B cell (primary cell): ENCODE data around the gene RSPRY1. TPM values are rescaled to one million over a fixed set of nuclear protein-coding genes. Genes with fewer than 3 reads are reported as not detected.

Experiments
- ATAC-seq: fragments of 200-7000 bp; cut with Tn5 transposase; one replicate; pipeline ENCODE4 v1.10.0; 2021; ENCODE audit warnings: low read depth, mild to moderate bottlenecking, moderate number of reproducible peaks, moderate library complexity
- CTCF ChIA-PET: fragments of 350-600 bp; sonication (Branson Sonifier 250); formaldehyde crosslinking; loops from one replicate; lab custom pipeline; 2021; ENCODE audit warnings: antibody characterized with exemption, inconsistent platforms; lab: Charles Lee
- POLR2A ChIA-PET: fragments of 350-600 bp; sonication (Branson Sonifier 250); formaldehyde crosslinking; loops from one replicate; lab custom pipeline; 2021; ENCODE audit warnings: antibody characterized with exemption; lab: Charles Lee
- DNase-seq: peaks from one replicate; pipeline ENCODE4 v3.0.0; 2013
- H2AFZ ChIP-seq: 2 replicates; pipeline ENCODE4 v1.6.1; 2012; ENCODE audit warnings: mild to moderate bottlenecking, low read depth, low read length; ENCODE audit not compliant: insufficient read depth, poor library complexity, severe bottlenecking
- H3K27ac ChIP-seq, 2 donors: 1 replicate in 1 of 2; 2 replicates in 1 of 2; pipeline ENCODE4 v1.5.1; 2012 to 2013; ENCODE audit warnings: low read length in 2 of 2, mild to moderate bottlenecking in 2 of 2, moderate library complexity in 1 of 2
- H3K27me3 ChIP-seq, 4 experiments: fragments of 200-600 bp in 1 of 4; sonication (generic) in 1 of 4; replicated peaks in 1 of 4; 1 replicate in 2 of 4; 2 replicates in 2 of 4; pipeline versions ENCODE4 v1.6.1 to v1.7.0; 2013 to 2016; ENCODE audit warnings: low read length in 3 of 4, mild to moderate bottlenecking in 2 of 4, mixed read lengths in 1 of 4, moderate library complexity in 1 of 4; ENCODE audit not compliant: insufficient read depth in 4 of 4, control insufficient read depth in 3 of 4; ENCODE audit errors: control extremely low read depth in 1 of 4
- H3K36me3 ChIP-seq, 2 experiments: replicated peaks in 1 of 2; 1 replicate in 1 of 2; 2 replicates in 1 of 2; pipeline versions ENCODE4 v1.6.1 to v1.7.1; 2013; ENCODE audit warnings: low read length in 1 of 2; ENCODE audit not compliant: insufficient read depth in 2 of 2, control insufficient read depth in 1 of 2; ENCODE audit errors: control extremely low read depth in 1 of 2, extremely low read depth in 1 of 2
- H3K4me1 ChIP-seq, 2 donors: fragments of 200-600 bp in 1 of 2; sonication (generic) in 1 of 2; 1 replicate in 1 of 2; 2 replicates in 1 of 2; pipeline versions ENCODE4 v1.5.1 to v1.6.1; 2013 to 2017; ENCODE audit warnings: low read length in 2 of 2; ENCODE audit not compliant: control insufficient read depth in 2 of 2, insufficient read depth in 2 of 2
- H3K4me2 ChIP-seq: replicated peaks from 2 replicates; pipeline ENCODE3; 2012; ENCODE audit warnings: mild to moderate bottlenecking, low read depth, low read length; ENCODE audit not compliant: poor library complexity, severe bottlenecking
- H3K4me3 ChIP-seq, 5 experiments: fragments of 200-600 bp in 1 of 5; sonication (generic) in 1 of 5; 1 replicate in 3 of 5; 2 replicates in 2 of 5; pipeline versions ENCODE4 v1.5.1 to v1.7.0; 2011 to 2016; ENCODE audit warnings: low read length in 4 of 5, mild to moderate bottlenecking in 4 of 5, low read depth in 2 of 5, control low read depth in 1 of 5, moderate library complexity in 1 of 5; ENCODE audit not compliant: insufficient read depth in 1 of 5; ENCODE audit errors: control extremely low read depth in 1 of 5, extremely low read depth in 1 of 5
- H3K79me2 ChIP-seq: fragments of 200-600 bp; sonication (generic); one replicate; pipeline ENCODE4 v1.6.0; 2016; ENCODE audit warnings: low read length; ENCODE audit not compliant: control insufficient read depth, insufficient read depth
- H3K9ac ChIP-seq: fragments of 200-600 bp; sonication (generic); 2 replicates; pipeline ENCODE4 v1.6.1; 2017; ENCODE audit warnings: mild to moderate bottlenecking, low read length, moderate library complexity
- H3K9me3 ChIP-seq, 3 donors: one replicate each; pipeline versions ENCODE4 v1.6.1 to v1.7.1; 2013; ENCODE audit warnings: low read length in 2 of 3; ENCODE audit not compliant: control insufficient read depth in 2 of 3, insufficient read depth in 1 of 3; ENCODE audit errors: control extremely low read depth in 1 of 3
- H4K20me1 ChIP-seq: 2 replicates; pipeline ENCODE4 v1.6.0; 2012; ENCODE audit warnings: mild to moderate bottlenecking, low read length; ENCODE audit not compliant: insufficient read depth, control insufficient read depth, poor library complexity, severe bottlenecking
- H3K27ac Mint-ChIP-seq: one replicate; pipeline ENCODE4 v1.8.0; 2021; ENCODE audit warnings: mixed read lengths
- H3K27me3 Mint-ChIP-seq: one replicate; pipeline ENCODE4 v1.8.0; 2021; ENCODE audit warnings: mixed read lengths
- H3K4me1 Mint-ChIP-seq: one replicate; pipeline ENCODE4 v1.8.0; 2021; ENCODE audit warnings: mixed read lengths
- H3K4me3 Mint-ChIP-seq: one replicate; pipeline ENCODE4 v1.8.0; 2021; ENCODE audit warnings: mixed read lengths
- H3K9me3 Mint-ChIP-seq: one replicate; pipeline ENCODE4 v1.8.0; 2022; ENCODE audit warnings: mixed read lengths; ENCODE audit not compliant: insufficient read depth
- EZH2 ChIP-seq: IDR thresholded peaks from 2 replicates; pipeline ENCODE4 v1.6.1; 2012; ENCODE audit warnings: borderline replicate concordance, low read depth, mild to moderate bottlenecking, moderate library complexity, low read length; ENCODE audit not compliant: insufficient read depth, poor library complexity, severe bottlenecking
- WGBS: methylation state at CpG from one replicate; pipeline ENCODE4 v1.1.5; 2013; ENCODE audit warnings: missing lambda C conversion rate; ENCODE audit not compliant: insufficient coverage; 5-methylcytosine and 5-hydroxymethylcytosine counted together
- intact Hi-C: fragments of 100-400 bp; cut with micrococcal nuclease; formaldehyde crosslinking; loops from one replicate; pipeline ENCODE4 v1.10.0; 2022
- polyA plus RNA-seq: library from polyadenylated mRNA; depleted of rRNA; stranded (reverse); fragments of >200 nt; gene quantifications from 2 replicates; pipeline ENCODE4 v1.2.3, GENCODE V29; 2012
- total RNA-seq, 2 donors: library from RNA; stranded (reverse); fragments of 120-200 nt in 1 of 2; gene quantifications; 1 replicate in 1 of 2; 2 replicates in 1 of 2; pipeline versions ENCODE4 v1.2.3 to v1.2.4, GENCODE V29; 2013 to 2022
- TF ChIP-seq, protein P1 (sequence below): fragments of 200-600 bp; IDR thresholded peaks from one replicate; pipeline ENCODE4 v1.8.0; 2022; ENCODE audit warnings: antibody characterized with exemption, mild to moderate bottlenecking

RSPRY1 gene
- total and polyA plus RNA-seq, 2 donors (not counting 1 experiment from before 2014, with no cell fraction given) = 9.6 to 38.4 TPM

DNA sequence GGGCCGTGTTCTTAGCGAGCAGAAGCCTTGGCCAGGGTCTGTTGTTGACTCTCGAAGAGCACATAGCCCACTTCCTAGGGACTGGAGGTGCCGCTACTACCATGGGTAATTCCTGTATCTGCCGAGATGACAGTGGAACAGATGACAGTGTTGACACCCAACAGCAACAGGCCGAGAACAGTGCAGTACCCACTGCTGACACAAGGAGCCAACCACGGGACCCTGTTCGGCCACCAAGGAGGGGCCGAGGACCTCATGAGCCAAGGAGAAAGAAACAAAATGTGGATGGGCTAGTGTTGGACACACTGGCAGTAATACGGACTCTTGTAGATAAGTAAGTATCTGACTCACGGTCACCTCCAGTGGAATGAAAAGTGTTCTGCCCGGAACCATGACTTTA, 18.5 kb downstream of the RSPRY1 start:
- intact Hi-C loops = no loop called here
- H3K4me3 Mint-ChIP-seq = no peak overlapping the region
- POLR2A ChIA-PET = no interaction called here
- peaks cover 5 to 39% of the 10 kb centered on the region in 2 experiments for H3K36me3 ChIP-seq
- H3K27ac Mint-ChIP-seq = no peak overlapping the region
- H3K9me3 Mint-ChIP-seq = no peaks in the 10 kb centered on the region
- no peak for ATAC-seq
- CTCF ChIA-PET = no interaction called here
- peaks cover 3% of the 10 kb centered on the region for H3K79me2 ChIP-seq
- DNase-seq = no peak
- peaks cover 7% of the 10 kb centered on the region for H4K20me1 ChIP-seq
- H3K9me3 ChIP-seq = no peaks in the 10 kb centered on the region
- H3K27me3 Mint-ChIP-seq = no peaks in the 10 kb centered on the region
- TF ChIP-seq, protein P1, sequence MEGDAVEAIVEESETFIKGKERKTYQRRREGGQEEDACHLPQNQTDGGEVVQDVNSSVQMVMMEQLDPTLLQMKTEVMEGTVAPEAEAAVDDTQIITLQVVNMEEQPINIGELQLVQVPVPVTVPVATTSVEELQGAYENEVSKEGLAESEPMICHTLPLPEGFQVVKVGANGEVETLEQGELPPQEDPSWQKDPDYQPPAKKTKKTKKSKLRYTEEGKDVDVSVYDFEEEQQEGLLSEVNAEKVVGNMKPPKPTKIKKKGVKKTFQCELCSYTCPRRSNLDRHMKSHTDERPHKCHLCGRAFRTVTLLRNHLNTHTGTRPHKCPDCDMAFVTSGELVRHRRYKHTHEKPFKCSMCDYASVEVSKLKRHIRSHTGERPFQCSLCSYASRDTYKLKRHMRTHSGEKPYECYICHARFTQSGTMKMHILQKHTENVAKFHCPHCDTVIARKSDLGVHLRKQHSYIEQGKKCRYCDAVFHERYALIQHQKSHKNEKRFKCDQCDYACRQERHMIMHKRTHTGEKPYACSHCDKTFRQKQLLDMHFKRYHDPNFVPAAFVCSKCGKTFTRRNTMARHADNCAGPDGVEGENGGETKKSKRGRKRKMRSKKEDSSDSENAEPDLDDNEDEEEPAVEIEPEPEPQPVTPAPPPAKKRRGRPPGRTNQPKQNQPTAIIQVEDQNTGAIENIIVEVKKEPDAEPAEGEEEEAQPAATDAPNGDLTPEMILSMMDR = no peak
- no peak for TF ChIP-seq EZH2
- no peaks in the 10 kb centered on the region for H3K4me1 ChIP-seq
- no peak overlapping the region for H3K4me2 ChIP-seq
- WGBS = 96% methylated on average over 12 of the region's 12 CpGs
- H3K4me3 ChIP-seq = no peak overlapping the region
- H3K27me3 ChIP-seq = no peaks in the 10 kb centered on the region
- H3K4me1 Mint-ChIP-seq = peaks cover 3% of the 10 kb centered on the region
- no peak overlapping the region for H3K27ac ChIP-seq
- no peak overlapping the region for H3K9ac ChIP-seq
- no peak overlapping the region for H2AFZ ChIP-seq

DNA sequence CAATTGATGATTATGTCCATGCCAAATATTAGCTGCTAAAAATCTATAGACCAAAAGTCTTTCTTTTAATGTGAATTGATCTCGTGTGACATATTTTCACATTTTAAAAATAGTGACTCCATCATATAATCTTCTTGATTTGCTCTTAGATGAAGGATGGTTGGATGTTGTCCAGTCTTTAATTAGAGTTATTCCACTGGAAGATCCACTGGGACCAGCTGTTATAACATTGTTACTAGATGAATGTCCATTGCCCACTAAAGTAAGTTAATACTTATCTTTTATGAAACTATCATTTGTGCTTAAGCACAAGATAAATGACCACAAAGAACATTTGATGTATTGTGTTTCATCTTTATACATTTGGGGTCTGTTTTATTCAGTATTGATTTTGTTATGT, 22.8 kb downstream of the RSPRY1 start:
- ChIA-PET CTCF (no interaction called here), POLR2A (no interaction called here)
- Histone ChIP-seq H3K4me3 (no peak overlapping the region), H3K9ac (no peak overlapping the region), H3K4me2 (no peak overlapping the region), H3K4me1 (no peaks in the 10 kb centered on the region), H2AFZ (no peak overlapping the region), H3K79me2 (no peaks in the 10 kb centered on the region), H3K27me3 (no peaks in the 10 kb centered on the region), H3K36me3 (peaks cover 10 to 63% of the 10 kb centered on the region in 2 experiments), H4K20me1 (peaks cover 7% of the 10 kb centered on the region), H3K9me3 (no peaks in the 10 kb centered on the region), H3K27ac (no peak overlapping the region)
- Mint-ChIP-seq H3K9me3 (no peaks in the 10 kb centered on the region), H3K4me3 (no peak overlapping the region), H3K27me3 (no peaks in the 10 kb centered on the region), H3K27ac (no peak overlapping the region), H3K4me1 (no peaks in the 10 kb centered on the region)
- ATAC-seq (no peak), DNase-seq (no peak)
- no peak for TF ChIP-seq EZH2
- TF ChIP-seq, protein P1 = no peak
- no CpG with 5 or more reads among the region's 1 CpG for WGBS
- intact Hi-C loops = no loop called here
